GM20431 (cell line): Measurements from ENCODE around the gene DEPDC5.
"Not testable (repeated sequence)": the region's sequence is repeated elsewhere in the genome, so short reads cannot be mapped to it uniquely, and the experiment has no call there.

Experiments used
- in situ Hi-C: fragments of 300-500 bp; cut with MseI, MboI; formaldehyde crosslinking; loops from one replicate; pipeline ENCODE4 v1.15.0; 2020; ENCODE audit warnings: low sequenced_read_pairs; ENCODE audit not compliant: unreplicated experiment

The DEPDC5 gene

DNA sequence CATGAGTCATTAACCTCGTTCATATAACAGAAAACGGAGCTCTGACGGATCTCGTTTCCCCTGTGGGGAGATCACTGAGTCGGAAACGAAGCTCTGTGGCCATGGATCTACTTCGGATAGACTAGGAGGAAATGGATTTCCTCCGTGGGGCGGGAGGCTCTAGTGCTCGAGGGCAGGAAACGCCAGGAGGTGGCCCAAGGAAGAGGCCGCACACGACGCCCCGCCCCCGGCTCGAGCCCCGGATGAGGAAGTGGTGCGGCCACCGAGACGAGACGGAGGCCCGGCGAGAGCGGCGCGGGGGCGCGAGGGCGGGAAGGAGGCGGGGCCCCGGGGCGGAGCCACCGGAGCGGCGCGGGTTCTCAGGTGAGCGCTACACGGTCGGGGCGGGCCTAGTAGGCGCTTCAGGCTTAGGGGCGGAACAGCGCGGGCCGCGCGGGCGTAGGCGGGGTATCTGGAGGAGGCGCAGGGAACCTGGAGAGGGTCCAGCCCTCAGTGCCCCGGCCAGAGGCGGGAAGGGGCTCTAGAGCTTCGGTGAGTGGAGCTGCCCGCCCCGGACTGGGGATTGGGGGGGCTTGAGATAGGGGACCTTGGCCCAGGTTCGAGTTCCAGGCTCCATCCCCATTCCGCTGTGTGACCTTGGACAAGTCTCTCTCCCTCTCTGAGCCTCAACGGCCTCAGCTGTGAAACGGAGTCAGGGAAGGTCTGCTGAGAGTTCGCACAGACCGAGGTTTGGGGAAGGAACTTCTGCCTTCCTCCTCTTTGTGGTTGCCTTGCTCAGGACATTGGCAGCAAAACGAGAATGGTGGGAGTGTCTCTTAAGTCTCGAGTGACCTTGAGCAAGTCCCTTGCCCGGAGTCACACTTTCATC lies at the start of gene DEPDC5:
Gene DEPDC5 (plus strand): TSS at position 386 of the 868 bp plus-strand sequence. CDS start 903 bp downstream, outside the sequence.
- in situ Hi-C loops: no loop called here

DNA sequence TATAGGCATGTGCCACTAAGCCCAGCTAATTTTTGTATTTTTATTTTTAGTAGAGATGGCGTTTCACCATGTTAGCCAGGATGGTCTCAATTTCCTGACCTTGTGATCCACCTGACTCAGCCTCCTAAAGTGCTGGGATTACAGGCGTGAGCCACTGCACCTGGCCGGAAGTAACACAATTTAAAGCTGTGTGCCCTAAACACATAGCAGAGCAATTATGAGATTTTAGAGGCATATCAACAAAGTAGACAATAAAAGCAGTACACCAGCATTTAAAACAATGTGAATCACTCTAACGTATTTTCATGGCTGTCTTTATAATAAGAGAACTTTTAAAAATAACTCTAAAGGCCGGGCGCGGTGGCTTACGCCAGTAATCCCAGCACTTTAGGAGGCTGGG lies 46.3 kb upstream of the DEPDC5 start:
- in situ Hi-C loops: no loop called here

DNA sequence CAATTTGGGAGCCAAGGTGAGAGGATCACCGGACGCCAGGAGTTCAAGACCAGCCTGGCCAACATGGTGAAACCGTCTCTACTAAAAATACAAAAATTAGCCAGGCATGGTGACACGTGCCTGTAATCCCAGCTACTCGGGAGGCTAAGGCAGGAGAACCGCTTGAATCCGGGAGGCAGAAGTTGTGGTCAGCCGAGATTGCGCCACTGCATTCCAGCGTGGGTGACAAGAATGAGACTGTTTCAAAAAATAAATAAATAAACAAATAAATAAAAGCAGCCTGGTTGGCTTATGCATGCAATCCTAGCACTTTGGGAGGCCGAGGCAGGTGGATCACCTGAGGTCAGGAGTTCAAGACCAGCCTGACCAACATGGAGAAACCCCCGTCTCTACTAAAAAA lies 42.6 kb upstream of the DEPDC5 start:
- in situ Hi-C loops: not testable (repeated sequence)

DNA sequence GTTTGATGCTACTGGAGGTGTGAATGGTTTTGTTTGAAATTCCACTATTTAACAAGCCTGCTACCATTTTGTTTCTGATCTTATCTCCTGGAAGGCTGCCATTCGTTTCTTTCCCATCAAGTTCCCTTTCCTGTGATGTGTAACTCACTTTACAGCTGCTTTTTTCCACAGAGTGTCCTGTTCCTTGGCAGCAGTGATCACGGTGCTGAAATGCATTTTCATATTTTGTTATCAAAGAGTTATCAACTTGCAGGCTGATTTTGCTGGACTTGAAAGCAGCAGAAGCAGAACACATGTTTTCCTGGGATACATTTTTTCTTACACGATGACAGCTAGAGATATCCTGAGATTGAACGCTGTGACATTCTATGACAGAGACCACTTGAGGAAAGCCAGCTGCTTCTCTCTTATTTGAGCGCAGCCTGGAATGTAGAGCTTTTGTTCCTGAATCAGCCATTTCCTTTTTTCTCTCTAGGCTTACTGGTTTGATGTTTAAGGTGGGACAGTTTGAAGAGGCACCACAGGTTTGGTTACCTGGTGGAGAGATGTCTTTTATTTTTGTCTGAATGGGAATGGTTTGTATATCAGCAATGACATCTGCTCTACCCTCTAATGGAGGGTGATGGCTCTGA lies 38.6 kb upstream of the DEPDC5 start:
- in situ Hi-C loops: no loop called here

DNA sequence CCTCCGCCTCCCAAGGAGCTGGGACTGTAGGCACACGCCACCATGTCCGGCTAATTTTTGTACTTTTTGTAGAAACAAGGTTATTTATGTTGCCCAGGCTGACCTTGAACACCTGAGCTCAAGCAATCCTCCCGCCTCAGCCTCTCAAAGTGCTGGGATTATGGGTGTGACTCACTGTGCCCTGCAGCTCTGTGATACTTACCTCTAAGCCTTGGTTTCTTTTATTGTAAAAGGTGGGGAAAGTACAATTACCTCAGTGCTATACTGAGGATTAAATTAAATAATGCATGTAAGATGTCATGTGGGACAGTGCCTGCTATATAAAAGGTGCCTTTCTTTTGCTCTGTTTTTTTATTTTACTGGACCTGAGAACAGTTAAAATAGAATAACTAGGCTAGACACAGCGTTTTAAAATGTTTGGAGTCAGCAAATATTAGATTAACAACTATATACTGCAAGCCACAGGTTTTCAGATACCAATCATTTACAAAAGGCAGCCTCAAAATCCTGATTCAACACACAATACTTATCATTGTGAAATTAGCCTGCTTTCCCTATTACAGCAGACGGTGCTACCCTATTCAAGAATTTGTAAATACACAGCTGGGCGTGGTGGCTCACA lies 33.9 kb upstream of the DEPDC5 start:
- in situ Hi-C loops: no loop called here

DNA sequence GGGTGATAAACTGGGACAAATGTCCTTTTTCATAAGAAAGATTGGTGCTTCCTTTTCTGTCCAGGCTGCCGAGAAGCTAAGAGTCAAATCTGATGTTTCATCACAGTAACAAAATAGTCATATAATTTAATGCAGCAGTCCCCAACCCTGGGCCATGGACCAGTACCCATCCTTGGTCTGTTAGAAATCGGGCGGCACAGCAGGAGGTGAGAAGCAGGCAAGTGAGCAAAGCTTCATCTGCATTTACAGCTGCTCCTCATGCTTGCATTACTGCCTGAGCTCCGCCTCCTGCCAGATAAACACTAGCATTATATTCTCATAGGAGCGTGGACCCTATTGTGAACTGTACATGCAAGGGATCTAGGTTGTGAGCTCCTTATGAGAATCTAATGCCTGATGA lies 30.1 kb upstream of the DEPDC5 start:
- in situ Hi-C loops: no loop called here

DNA sequence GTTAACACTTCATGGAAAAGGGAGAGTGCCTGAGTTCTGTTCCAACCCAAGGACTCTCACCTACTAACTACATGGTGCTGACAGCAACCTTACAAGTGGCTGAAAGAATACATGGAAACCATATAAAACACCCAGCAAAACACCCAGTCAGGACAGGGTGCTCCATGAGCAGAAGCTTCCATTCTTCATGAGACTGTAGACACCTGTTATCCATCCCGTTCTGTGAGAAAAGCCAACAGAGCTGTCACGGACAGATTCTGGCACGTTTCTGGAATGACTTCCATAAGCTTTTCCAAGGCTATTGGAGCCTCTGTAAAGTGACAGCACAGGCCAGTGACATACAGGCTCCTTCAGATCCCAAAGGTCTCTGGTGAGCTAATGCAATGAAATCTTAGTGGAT lies 27.1 kb upstream of the DEPDC5 start:
- in situ Hi-C loops: no loop called here

DNA sequence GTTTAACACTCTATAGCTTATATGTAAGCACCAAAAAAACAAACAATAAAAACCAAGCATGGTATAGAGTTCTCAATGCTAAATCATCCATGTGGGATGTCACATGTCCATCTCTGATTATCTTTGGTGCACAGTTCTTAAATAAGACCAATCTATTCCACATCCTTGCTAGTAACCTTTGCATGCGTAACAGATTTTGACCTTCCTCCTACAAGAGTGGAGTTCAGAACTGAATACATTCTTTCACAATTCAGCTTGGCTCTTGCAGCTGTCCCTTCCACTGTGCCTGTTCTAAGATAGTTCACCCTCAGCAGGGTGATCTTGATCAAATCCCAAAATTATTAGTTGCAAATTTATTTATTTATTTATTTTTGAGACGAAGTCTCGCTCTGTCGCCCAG lies 25.0 kb upstream of the DEPDC5 start:
- in situ Hi-C loops: no loop called here

DNA sequence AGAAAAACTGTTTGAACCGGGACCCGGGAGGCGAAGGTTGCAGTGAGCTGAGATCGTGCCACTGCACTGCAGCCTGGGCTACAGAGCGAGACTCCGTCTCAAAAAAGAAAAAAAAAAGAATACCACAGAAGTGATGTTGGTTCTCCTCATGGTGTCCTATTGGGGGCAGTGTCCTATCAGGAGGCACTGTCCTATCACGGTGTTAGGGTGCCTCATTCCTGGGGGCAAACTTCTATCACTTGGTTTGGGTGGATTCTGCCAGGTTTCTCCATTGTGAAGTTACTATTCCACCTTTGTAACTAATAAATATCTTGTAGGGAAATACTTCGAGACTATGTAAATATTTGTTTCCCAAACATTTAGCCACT lies 23.5 kb upstream of the DEPDC5 start:
- in situ Hi-C loops: no loop called here

DNA sequence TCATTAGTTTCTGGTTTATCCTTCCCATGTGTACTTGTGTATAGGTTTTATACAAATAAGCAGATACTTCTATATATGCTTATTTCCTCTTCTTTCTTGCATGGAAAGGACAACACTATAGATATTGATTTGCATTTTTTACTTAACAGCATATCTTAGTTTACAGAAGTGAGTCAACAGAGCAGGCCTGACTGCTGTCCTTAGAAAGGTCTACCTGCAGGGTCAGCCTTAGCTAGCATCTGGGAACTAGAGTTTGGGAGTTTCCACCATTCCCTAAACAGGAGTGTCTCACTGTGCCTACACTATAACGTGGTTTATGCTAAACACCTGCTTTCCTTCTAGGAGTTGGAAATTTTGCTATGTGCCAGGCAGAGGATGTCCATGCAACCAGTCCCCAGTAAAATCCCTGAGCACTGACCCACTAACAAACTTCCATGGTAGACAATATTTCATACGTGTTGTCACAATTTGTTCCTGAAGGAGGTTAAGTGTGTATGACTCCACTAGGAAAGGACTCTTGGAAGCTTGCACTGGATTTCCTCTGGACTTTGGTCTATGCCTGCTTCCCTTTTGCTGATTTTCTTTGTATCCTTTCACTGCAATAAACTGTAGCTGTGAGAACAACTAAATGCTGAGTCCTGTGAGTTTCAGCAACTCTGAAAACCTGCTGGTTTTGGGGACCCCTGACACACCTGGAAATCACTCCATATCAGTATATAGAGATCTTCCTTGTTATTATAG lies 21.6 kb upstream of the DEPDC5 start:
- in situ Hi-C loops: no loop called here

DNA sequence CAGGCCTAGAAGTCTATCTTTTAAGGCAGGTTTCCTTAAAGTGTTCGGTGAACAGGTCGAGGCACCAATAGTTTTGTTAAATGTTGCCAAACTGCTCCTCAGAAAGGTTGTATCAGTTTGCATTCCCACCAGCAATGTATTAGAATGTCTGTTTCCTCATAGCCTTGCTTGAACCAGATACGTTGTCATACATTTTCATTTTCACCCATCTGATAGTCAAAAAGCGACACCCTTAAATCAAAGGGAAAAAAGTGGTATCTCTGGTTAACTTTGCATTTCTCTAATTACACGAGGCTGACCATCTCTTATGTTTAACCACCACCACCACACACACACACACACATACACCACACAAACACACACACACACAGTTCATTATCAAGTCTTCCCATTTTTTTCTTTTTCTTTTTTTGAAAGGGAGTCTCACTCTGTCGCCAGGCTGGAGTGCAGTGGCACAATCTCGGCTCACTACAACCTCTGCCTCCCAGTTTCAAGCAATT lies 20.2 kb upstream of the DEPDC5 start:
- in situ Hi-C loops: no loop called here

DNA sequence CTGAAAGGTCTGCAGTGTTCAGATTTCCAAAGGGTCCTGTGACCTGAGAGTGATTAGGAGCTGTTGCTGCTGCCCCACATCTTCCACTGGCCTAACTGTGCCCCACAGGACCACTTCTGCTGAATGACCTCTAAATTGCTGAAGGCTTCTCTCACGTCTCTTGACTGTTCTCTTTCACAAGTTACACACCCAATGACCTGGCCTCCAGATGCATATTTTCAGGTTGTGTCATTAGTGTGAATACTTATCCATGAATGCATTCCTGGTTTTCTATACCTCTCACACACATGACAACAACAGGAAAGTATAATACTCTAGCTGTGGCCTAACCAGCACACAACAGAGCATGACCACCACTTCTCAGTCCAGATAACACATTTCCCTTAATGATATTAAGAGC lies 19.3 kb upstream of the DEPDC5 start:
- in situ Hi-C loops: no loop called here

DNA sequence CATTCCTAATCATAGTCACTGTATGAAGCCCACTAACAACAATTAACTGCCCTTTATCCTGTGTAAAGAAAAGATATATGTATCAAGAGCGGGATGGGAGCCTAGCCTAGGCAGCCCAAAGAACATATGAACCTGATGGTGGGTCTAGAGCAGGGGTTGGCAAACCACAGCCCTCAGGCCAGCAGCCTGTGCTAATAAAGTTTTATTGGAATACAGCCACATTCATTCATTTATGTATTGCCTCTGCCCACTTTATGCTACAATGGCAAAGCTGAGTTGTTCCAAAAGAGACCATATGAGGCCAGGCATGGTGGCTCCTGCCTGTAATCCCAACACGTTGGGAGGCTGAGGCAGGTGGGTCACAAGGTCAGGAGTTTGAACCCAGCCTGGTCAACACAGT lies 17.4 kb upstream of the DEPDC5 start:
- in situ Hi-C loops: no loop called here

DNA sequence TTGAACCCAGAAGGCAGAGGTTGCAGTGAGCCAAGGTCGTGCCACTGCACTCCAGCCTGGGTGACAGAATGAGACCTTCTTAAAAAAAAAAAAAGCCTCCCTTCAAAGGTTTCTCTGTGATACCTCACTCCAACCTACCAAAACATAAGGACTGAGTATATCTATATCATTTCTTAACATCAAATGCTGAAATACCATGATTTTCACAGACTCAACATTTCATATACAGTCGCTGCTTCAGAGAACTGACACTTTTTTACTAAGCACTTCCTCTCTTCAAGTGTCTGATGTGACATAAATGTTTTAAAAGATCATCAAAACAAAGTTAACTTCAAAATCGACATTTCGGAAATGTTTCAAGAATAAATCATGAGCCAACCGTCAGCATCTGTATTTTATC lies 15.9 kb upstream of the DEPDC5 start:
- in situ Hi-C loops: no loop called here

DNA sequence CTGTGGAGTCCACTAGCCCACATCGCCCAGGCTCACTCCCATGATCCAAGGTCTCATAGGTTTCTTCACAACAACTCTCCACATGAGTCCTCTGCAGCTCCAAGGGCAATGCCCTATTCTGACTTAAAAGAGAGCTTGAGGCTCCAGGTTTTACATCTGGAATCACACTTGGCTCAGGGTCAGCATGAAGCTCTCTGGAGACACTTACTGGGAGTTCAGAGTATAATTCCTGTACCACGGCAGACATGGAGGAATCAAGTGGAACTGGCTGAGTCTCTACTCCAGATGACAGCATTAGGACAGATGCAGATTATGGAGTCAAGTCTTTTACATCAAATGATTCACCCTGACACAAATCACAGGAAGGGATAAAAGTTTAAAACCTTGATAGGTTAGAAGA lies 15.3 kb upstream of the DEPDC5 start:
- in situ Hi-C loops: no loop called here

DNA sequence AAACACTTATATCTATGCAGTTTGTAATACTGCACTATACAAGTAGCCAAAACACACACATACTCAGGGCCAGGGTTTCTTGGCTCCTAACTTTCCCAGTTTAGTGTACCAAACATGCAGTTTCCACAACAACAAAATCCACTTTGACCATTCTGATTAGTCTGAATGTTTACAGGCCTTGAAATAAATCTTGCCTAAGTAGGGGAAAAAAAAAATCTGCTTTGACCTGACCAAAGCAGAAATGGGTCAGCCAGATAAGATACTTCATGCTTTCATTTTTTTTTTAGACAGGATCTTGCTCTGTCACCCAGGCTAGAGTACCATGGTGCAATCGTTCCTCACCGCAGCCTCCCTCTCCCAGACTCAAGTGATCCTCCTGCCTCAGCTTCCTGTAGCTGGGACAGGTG lies 14.0 kb upstream of the DEPDC5 start:
- in situ Hi-C loops: no loop called here

DNA sequence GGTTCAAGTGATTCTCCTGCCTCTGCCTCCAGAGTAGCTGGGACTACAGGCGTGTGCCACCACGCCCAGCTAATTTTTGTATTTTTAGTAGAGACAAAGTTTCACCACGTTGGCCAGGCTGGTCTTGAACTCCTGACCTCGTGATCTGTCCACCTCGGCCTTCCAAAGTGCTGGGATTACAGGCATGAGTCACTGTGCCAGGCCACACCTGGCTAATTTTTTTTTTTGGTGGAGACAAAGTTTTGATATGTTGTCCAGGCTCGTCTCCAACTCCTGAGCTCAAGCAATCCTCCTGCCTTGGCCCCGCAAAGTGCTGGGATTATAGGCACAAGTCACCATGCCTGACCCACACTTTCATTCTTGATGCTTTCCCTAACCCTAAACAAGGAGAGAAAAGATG lies 13.5 kb upstream of the DEPDC5 start:
- in situ Hi-C loops: not testable (repeated sequence)

DNA sequence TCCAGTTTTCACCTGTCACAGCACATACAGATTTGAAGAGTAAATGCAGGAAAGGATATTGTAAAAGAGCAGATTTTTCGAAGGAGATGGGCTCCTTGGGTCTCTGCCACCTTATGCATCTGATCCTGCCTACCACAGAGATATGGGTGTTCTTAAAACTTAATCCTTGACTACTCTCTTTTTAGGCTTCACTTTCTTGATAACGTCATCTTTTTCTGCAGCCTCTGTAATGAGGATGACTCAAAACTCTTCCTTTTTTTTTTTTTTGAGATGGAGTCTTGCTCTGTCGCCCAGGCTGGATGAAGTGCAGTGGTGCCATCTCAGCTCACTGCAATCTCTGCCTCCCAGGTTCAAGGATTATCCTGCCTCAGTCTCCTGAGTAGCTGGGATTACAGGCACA lies 11.7 kb upstream of the DEPDC5 start:
- in situ Hi-C loops: no loop called here

DNA sequence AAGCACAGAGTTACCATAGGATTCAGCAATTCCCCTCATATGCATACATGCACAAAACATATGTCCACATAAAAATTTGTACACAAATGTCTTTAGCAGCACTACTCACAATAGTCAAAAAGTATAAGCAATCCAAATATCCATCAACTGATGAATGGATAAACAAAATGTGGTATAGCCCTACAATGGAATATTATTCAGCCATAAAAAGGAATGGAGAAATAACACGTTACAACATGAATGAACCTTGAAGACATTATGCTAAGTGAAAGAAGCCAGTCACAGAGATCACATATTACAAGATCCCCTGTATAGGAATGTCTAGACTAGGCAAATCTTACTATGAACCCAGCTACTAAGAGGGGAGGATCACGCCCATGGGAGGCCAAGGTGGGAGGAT lies 11.1 kb upstream of the DEPDC5 start:
- in situ Hi-C loops: no loop called here

DNA sequence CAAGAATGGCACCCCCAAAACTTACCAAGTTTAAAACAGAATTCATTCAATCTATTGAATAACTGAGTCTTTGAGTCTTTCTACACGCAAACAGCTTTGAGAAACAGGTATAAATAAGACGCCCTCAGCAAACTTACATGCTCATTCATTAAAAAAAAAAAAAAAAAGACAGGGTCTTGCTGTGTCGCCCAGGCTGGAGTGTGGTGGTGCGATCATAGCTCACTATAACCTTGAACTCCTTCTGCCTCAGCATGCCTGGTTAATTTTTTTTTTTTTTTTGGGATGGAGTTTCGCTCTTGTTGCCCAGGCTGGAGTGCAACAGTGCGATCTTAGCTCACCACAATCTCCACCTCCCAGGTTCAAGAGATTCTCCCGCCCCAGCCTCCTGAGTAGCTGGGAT lies 9.9 kb upstream of the DEPDC5 start:
- in situ Hi-C loops: no loop called here

DNA sequence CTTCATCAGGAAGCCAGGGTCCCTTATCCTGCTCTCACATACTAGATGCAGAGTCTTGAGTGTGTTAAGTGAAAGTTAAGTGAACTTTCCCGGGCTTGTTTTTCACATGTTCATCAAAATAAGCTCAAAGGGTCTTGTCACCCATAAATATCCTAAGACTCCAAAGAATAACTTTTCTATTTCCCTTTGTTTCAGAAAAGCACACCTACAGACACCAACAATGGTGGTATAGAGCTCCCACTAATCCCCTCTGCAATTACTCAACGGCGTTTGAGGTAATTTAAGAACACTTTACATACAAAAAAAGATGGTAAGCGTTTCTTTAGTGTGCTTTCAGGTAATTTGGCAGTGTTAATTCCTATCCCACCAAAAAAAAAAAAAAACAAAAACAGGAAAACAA lies 6.4 kb upstream of the DEPDC5 start:
- in situ Hi-C loops: no loop called here
